BLaER1 (cell line): ENCODE data around the gene METTL25B.

ENCODE experiments used
- H3K27ac ChIP-seq: shearing (Covaris generic); formaldehyde crosslinking; 2 replicates; pipeline ENCODE4 v1.8.1; 2022
- H3K27me3 ChIP-seq: shearing (Covaris generic); formaldehyde crosslinking; 2 replicates; pipeline ENCODE4 v1.8.1; 2022
- H3K36me3 ChIP-seq: shearing (Covaris generic); formaldehyde crosslinking; 2 replicates; pipeline ENCODE4 v1.8.1; 2022
- H3K4me1 ChIP-seq: shearing (Covaris generic); formaldehyde crosslinking; 2 replicates; pipeline ENCODE4 v1.8.1; 2022
- H3K4me2 ChIP-seq: shearing (Covaris generic); formaldehyde crosslinking; 2 replicates; pipeline ENCODE4 v1.8.1; 2022
- H3K4me3 ChIP-seq: shearing (Covaris generic); formaldehyde crosslinking; 2 replicates; pipeline ENCODE4 v1.8.1; 2022
- H3K9ac ChIP-seq: shearing (Covaris generic); formaldehyde crosslinking; 2 replicates; pipeline ENCODE4 v1.8.1; 2022
- H3K9me3 ChIP-seq: shearing (Covaris generic); formaldehyde crosslinking; 2 replicates; pipeline ENCODE4 v1.8.1; 2022
- H4K20me1 ChIP-seq: shearing (Covaris generic); formaldehyde crosslinking; 2 replicates; pipeline ENCODE4 v1.8.1; 2022
- Cebpa-rat ChIP-seq: shearing (Covaris generic); IDR thresholded peaks from 2 replicates; pipeline ENCODE4 v1.8.1; 2022

The METTL25B gene

GRCh38 chr1:156766298-156767100 lies 38.2 kb downstream of the METTL25B start:
- Histone ChIP-seq H3K4me3 (peak overlapping the region; percentile 74), H3K9me3 (no peaks in the 10 kb centered on the region), H3K27ac (peak overlapping the region; percentile 82), H4K20me1 (peaks cover 23% of the 10 kb centered on the region; the same call in 1 of the 2 replicates), H3K27me3 (no peaks in the 10 kb centered on the region), H3K4me1 (peaks cover 44% of the 10 kb centered on the region), H3K4me2 (peak overlapping the region; percentile 97), H3K9ac (peak overlapping the region; percentile 86), H3K36me3 (peaks cover 18% of the 10 kb centered on the region)
- no peak for TF ChIP-seq Cebpa-rat

- no peak for TF ChIP-seq Cebpa-rat
- peaks cover 47% of the 10 kb centered on the region for H3K4me1 ChIP-seq
Observed at GRCh38 chr1:156767101-156767878, 39.0 kb downstream of the METTL25B start, which contains the start of gene PRCC. TSS of gene PRCC (plus strand) at chr1:156767535. CDS start at chr1:156767772, 237 bp downstream.

GRCh38 chr1:156767879-156768604 lies 39.8 kb downstream of the METTL25B start:
- H4K20me1 ChIP-seq, result peaks cover 39% of the 10 kb centered on the region
- no peak for TF ChIP-seq Cebpa-rat

More at GRCh38 chr1:156767101-156767878, 39.0 kb downstream of the METTL25B start, which contains the start of gene PRCC:
- no peaks in the 10 kb centered on the region for H3K27me3 ChIP-seq
- H3K9ac ChIP-seq, result peak within 1 kb of the TSS; percentile 98
- peaks cover 31% of the 10 kb centered on the region for H4K20me1 ChIP-seq
- H3K36me3 ChIP-seq, result peaks cover 25% of the 10 kb centered on the region
- H3K4me2 ChIP-seq, result peak within 1 kb of the TSS; percentile 97
- H3K27ac ChIP-seq, result peak within 1 kb of the TSS; percentile 97
- H3K9me3 ChIP-seq, result no peaks in the 10 kb centered on the region
- H3K4me3 ChIP-seq, result peak within 1 kb of the TSS; percentile 85

GRCh38 chr1:156768610-156769295 lies 40.5 kb downstream of the METTL25B start:
- Histone ChIP-seq H3K36me3 (peaks cover 40% of the 10 kb centered on the region), H3K9me3 (no peaks in the 10 kb centered on the region), H3K4me2 (peak overlapping the region; percentile 92), H3K27me3 (no peaks in the 10 kb centered on the region), H3K4me3 (peak overlapping the region; percentile 85), H4K20me1 (peaks cover 46% of the 10 kb centered on the region), H3K4me1 (peaks cover 51% of the 10 kb centered on the region), H3K9ac (peak overlapping the region; percentile 98), H3K27ac (peak overlapping the region; percentile 97)
- TF ChIP-seq Cebpa-rat, result no peak

More at GRCh38 chr1:156767879-156768604, 39.8 kb downstream of the METTL25B start:
- H3K4me2 ChIP-seq, result peak overlapping the region; percentile 92
- H3K4me1 ChIP-seq, result peaks cover 47% of the 10 kb centered on the region
- H3K27ac ChIP-seq, result peak overlapping the region; percentile 97
- no peaks in the 10 kb centered on the region for H3K27me3 ChIP-seq
- no peaks in the 10 kb centered on the region for H3K9me3 ChIP-seq
- peak overlapping the region; percentile 85 for H3K4me3 ChIP-seq
- peak overlapping the region; percentile 98 for H3K9ac ChIP-seq
- H3K36me3 ChIP-seq, result peaks cover 33% of the 10 kb centered on the region

- peaks cover 58% of the 10 kb centered on the region for H3K36me3 ChIP-seq
- no peak overlapping the region for H3K27ac ChIP-seq
Observed at GRCh38 chr1:156772222-156772621, 44.0 kb downstream of the METTL25B start.

GRCh38 chr1:156772728-156773497 lies 44.6 kb downstream of the METTL25B start:
- H3K4me2 ChIP-seq, result no peak overlapping the region
- H3K4me1 ChIP-seq, result peaks cover 62% of the 10 kb centered on the region
- H3K4me3 ChIP-seq, result no peak overlapping the region
- H3K27me3 ChIP-seq, result no peaks in the 10 kb centered on the region
- H4K20me1 ChIP-seq, result peaks cover 84% of the 10 kb centered on the region
- H3K9me3 ChIP-seq, result no peaks in the 10 kb centered on the region
- H3K9ac ChIP-seq, result no peak overlapping the region
- peaks cover 63% of the 10 kb centered on the region for H3K36me3 ChIP-seq
- no peak for TF ChIP-seq Cebpa-rat
- no peak overlapping the region for H3K27ac ChIP-seq

More at GRCh38 chr1:156772222-156772621, 44.0 kb downstream of the METTL25B start:
- peaks cover 59% of the 10 kb centered on the region for H3K4me1 ChIP-seq
- TF ChIP-seq Cebpa-rat, result no peak
- no peak overlapping the region for H3K4me2 ChIP-seq
- no peak overlapping the region for H3K4me3 ChIP-seq
- H4K20me1 ChIP-seq, result peaks cover 78% of the 10 kb centered on the region
- H3K27me3 ChIP-seq, result no peaks in the 10 kb centered on the region
- no peaks in the 10 kb centered on the region for H3K9me3 ChIP-seq
- no peak overlapping the region for H3K9ac ChIP-seq

GRCh38 chr1:156773607-156774006 lies 45.3 kb downstream of the METTL25B start:
- Histone ChIP-seq H4K20me1 (peaks cover 91% of the 10 kb centered on the region), H3K27ac (no peak overlapping the region), H3K9ac (no peak overlapping the region), H3K4me3 (no peak overlapping the region), H3K27me3 (no peaks in the 10 kb centered on the region), H3K4me2 (no peak overlapping the region), H3K36me3 (peaks cover 68% of the 10 kb centered on the region), H3K9me3 (no peaks in the 10 kb centered on the region), H3K4me1 (peaks cover 60% of the 10 kb centered on the region)
- no peak for TF ChIP-seq Cebpa-rat

GRCh38 chr1:156775799-156776198 lies 47.5 kb downstream of the METTL25B start:
- no peak overlapping the region for H3K27ac ChIP-seq
- H3K9me3 ChIP-seq, result no peaks in the 10 kb centered on the region
- H4K20me1 ChIP-seq, result peaks cover 96% of the 10 kb centered on the region
- no peak for TF ChIP-seq Cebpa-rat
- H3K36me3 ChIP-seq, result peaks cover 76% of the 10 kb centered on the region
- no peak overlapping the region for H3K4me3 ChIP-seq
- peak overlapping the region; percentile 12; the same call in 1 of the 2 replicates for H3K4me2 ChIP-seq
- H3K9ac ChIP-seq, result no peak overlapping the region; the same call in 1 of the 2 replicates
- peaks cover 38% of the 10 kb centered on the region for H3K4me1 ChIP-seq
- no peaks in the 10 kb centered on the region for H3K27me3 ChIP-seq
